Measurements from ENCODE around the gene WDR82. TPM values are rescaled to one million over a fixed set of nuclear protein-coding genes. Genes with fewer than 3 reads are reported as not detected.

WDR82 gene
- total RNA-seq, result 104 and 106 TPM in 2 replicates

GRCh38 chr3:52278510-52279069 is at the start of gene WDR82:
Gene WDR82, minus strand, starts transcription at chr3:52278649. Its CDS starts 288 bp downstream, at chr3:52278361.
- peak within 1 kb of the TSS; percentile 96 for H3K4me3 Mint-ChIP-seq
- intact Hi-C loops (cut with micrococcal nuclease), result loop anchor here (1.0 to 10.0 kb wide), 7 partner anchors 9 to 406 kb away; partner anchors contain the start of genes ACY1, DUSP7, GLYCTK and GNL3
- H3K27me3 Mint-ChIP-seq, result no peaks in the 10 kb centered on the region
- peaks cover 64% of the 10 kb centered on the region for H3K4me1 Mint-ChIP-seq
- no peaks in the 10 kb centered on the region for H3K9me3 Mint-ChIP-seq
- H3K27ac Mint-ChIP-seq, result peak within 1 kb of the TSS; percentile 96
- H3K36me3 Mint-ChIP-seq (ENCODE audit: low read depth), result peaks cover 42% of the 10 kb centered on the region
- peak; percentile 99 for DNase-seq

GRCh38 chr3:52327486-52328290 is 49.2 kb upstream of the WDR82 start:
- Mint-ChIP-seq H3K27ac (no peak overlapping the region), H3K36me3 (ENCODE audit: low read depth) (no peaks in the 10 kb centered on the region), H3K27me3 (no peaks in the 10 kb centered on the region), H3K4me3 (no peak overlapping the region), H3K4me1 (no peaks in the 10 kb centered on the region), H3K9me3 (no peaks in the 10 kb centered on the region)
- DNase-seq, result no peak
- intact Hi-C loops (cut with micrococcal nuclease), result no loop called here

GRCh38 chr3:52326976-52327375 is 48.5 kb upstream of the WDR82 start:
- Mint-ChIP-seq H3K4me3 (no peak overlapping the region), H3K36me3 (ENCODE audit: low read depth) (no peaks in the 10 kb centered on the region), H3K4me1 (no peaks in the 10 kb centered on the region), H3K27ac (no peak overlapping the region), H3K27me3 (no peaks in the 10 kb centered on the region), H3K9me3 (no peaks in the 10 kb centered on the region)
- intact Hi-C loops (cut with micrococcal nuclease), result no loop called here
- DNase-seq, result no peak

- no peak overlapping the region for H3K4me3 Mint-ChIP-seq
Observed at GRCh38 chr3:52325686-52326085, 47.2 kb upstream of the WDR82 start.

GRCh38 chr3:52324676-52325075 is 46.2 kb upstream of the WDR82 start:
- no peaks in the 10 kb centered on the region for H3K27me3 Mint-ChIP-seq
- intact Hi-C loops (cut with micrococcal nuclease), result no loop called here

More at GRCh38 chr3:52325686-52326085, 47.2 kb upstream of the WDR82 start:
- no peaks in the 10 kb centered on the region for H3K36me3 Mint-ChIP-seq (ENCODE audit: low read depth)
- no peaks in the 10 kb centered on the region for H3K9me3 Mint-ChIP-seq
- no peaks in the 10 kb centered on the region for H3K27me3 Mint-ChIP-seq
- DNase-seq, result no peak
- H3K4me1 Mint-ChIP-seq, result no peaks in the 10 kb centered on the region
- intact Hi-C loops (cut with micrococcal nuclease), result no loop called here
- H3K27ac Mint-ChIP-seq, result no peak overlapping the region

GRCh38 chr3:52323526-52324295 is 45.3 kb upstream of the WDR82 start:
- Mint-ChIP-seq H3K4me1 (no peaks in the 10 kb centered on the region), H3K27me3 (no peaks in the 10 kb centered on the region)
- intact Hi-C loops (cut with micrococcal nuclease), result no loop called here

More at GRCh38 chr3:52324676-52325075, 46.2 kb upstream of the WDR82 start:
- Mint-ChIP-seq H3K4me3 (no peak overlapping the region), H3K36me3 (ENCODE audit: low read depth) (no peaks in the 10 kb centered on the region), H3K4me1 (no peaks in the 10 kb centered on the region), H3K9me3 (no peaks in the 10 kb centered on the region), H3K27ac (no peak overlapping the region)
- DNase-seq, result no peak

GRCh38 chr3:52322466-52322865 is 44.0 kb upstream of the WDR82 start:
- no peak overlapping the region for H3K4me3 Mint-ChIP-seq
- H3K36me3 Mint-ChIP-seq (ENCODE audit: low read depth), result no peaks in the 10 kb centered on the region
- no peaks in the 10 kb centered on the region for H3K27me3 Mint-ChIP-seq
- no peaks in the 10 kb centered on the region for H3K9me3 Mint-ChIP-seq
- peaks cover 8% of the 10 kb centered on the region for H3K4me1 Mint-ChIP-seq
- no peak overlapping the region for H3K27ac Mint-ChIP-seq
- DNase-seq, result no peak
- intact Hi-C loops (cut with micrococcal nuclease), result no loop called here

More at GRCh38 chr3:52323526-52324295, 45.3 kb upstream of the WDR82 start:
- H3K9me3 Mint-ChIP-seq, result no peaks in the 10 kb centered on the region
- H3K36me3 Mint-ChIP-seq (ENCODE audit: low read depth), result no peaks in the 10 kb centered on the region
- no peak overlapping the region for H3K27ac Mint-ChIP-seq
- no peak for DNase-seq
- H3K4me3 Mint-ChIP-seq, result no peak overlapping the region

- no peaks in the 10 kb centered on the region for H3K9me3 Mint-ChIP-seq
Observed at GRCh38 chr3:52321481-52321880, 43.0 kb upstream of the WDR82 start.

GRCh38 chr3:52319921-52320595 is 41.6 kb upstream of the WDR82 start:
- no peak overlapping the region for H3K4me3 Mint-ChIP-seq
- H3K27me3 Mint-ChIP-seq, result no peaks in the 10 kb centered on the region
- no peaks in the 10 kb centered on the region for H3K36me3 Mint-ChIP-seq (ENCODE audit: low read depth)
- peaks cover 16% of the 10 kb centered on the region for H3K4me1 Mint-ChIP-seq
- DNase-seq, result no peak
- no peak overlapping the region for H3K27ac Mint-ChIP-seq
- H3K9me3 Mint-ChIP-seq, result no peaks in the 10 kb centered on the region
- intact Hi-C loops (cut with micrococcal nuclease), result no loop called here

More at GRCh38 chr3:52321481-52321880, 43.0 kb upstream of the WDR82 start:
- H3K36me3 Mint-ChIP-seq (ENCODE audit: low read depth), result no peaks in the 10 kb centered on the region
- peaks cover 14% of the 10 kb centered on the region for H3K4me1 Mint-ChIP-seq
- DNase-seq, result no peak
- no peaks in the 10 kb centered on the region for H3K27me3 Mint-ChIP-seq
- no peak overlapping the region for H3K27ac Mint-ChIP-seq
- intact Hi-C loops (cut with micrococcal nuclease), result no loop called here
- H3K4me3 Mint-ChIP-seq, result no peak overlapping the region

- H3K9me3 Mint-ChIP-seq, result no peaks in the 10 kb centered on the region
- no peak overlapping the region for H3K4me3 Mint-ChIP-seq
- DNase-seq, result no peak
- H3K27me3 Mint-ChIP-seq, result no peaks in the 10 kb centered on the region
- intact Hi-C loops (cut with micrococcal nuclease), result no loop called here
- no peaks in the 10 kb centered on the region for H3K36me3 Mint-ChIP-seq (ENCODE audit: low read depth)
- H3K27ac Mint-ChIP-seq, result peak overlapping the region; percentile 62
- H3K4me1 Mint-ChIP-seq, result peaks cover 21% of the 10 kb centered on the region
Observed at GRCh38 chr3:52318186-52318816, 39.9 kb upstream of the WDR82 start.

- Mint-ChIP-seq H3K27me3 (no peaks in the 10 kb centered on the region), H3K9me3 (no peaks in the 10 kb centered on the region), H3K4me3 (peak overlapping the region; percentile 73), H3K27ac (no peak overlapping the region), H3K4me1 (peaks cover 25% of the 10 kb centered on the region), H3K36me3 (ENCODE audit: low read depth) (no peaks in the 10 kb centered on the region)
- DNase-seq, result peak; percentile 94
- intact Hi-C loops (cut with micrococcal nuclease), result no loop called here
Observed at GRCh38 chr3:52317208-52318000, 39.0 kb upstream of the WDR82 start.

- H3K27ac Mint-ChIP-seq, result no peak within 1 kb of the TSS
- H3K36me3 Mint-ChIP-seq (ENCODE audit: low read depth), result no peaks in the 10 kb centered on the region
- peak within 1 kb of the TSS; percentile 17 for H3K4me3 Mint-ChIP-seq
- H3K27me3 Mint-ChIP-seq, result no peaks in the 10 kb centered on the region
- intact Hi-C loops (cut with micrococcal nuclease), result no loop called here
- no peak for DNase-seq
- no peaks in the 10 kb centered on the region for H3K9me3 Mint-ChIP-seq
- peaks cover 26% of the 10 kb centered on the region for H3K4me1 Mint-ChIP-seq
Observed at GRCh38 chr3:52315977-52316764, 37.7 kb upstream of the WDR82 start, which contains the start of gene DNAH1. Gene DNAH1, plus strand, starts transcription at chr3:52316319. Its CDS starts 6,124 bp downstream, at chr3:52322443.
